BLaER1 treated with 17β-estradiol and CSF1 and Interleukin-3, amounts not matched to agents 10 nM and 100 nM (cell line): ENCODE measurements around the gene SIDT1.
A peak's percentile ranks its signal among the peaks of the same experiment; 100 is the strongest.

Experiments
- H3K27ac ChIP-seq, 11 experiments: shearing (Covaris generic); formaldehyde crosslinking; 2 replicates each; pipeline ENCODE4 v1.8.1; 2022
- H3K27me3 ChIP-seq, 11 experiments: shearing (Covaris generic); formaldehyde crosslinking; 2 replicates each; pipeline ENCODE4 v1.8.1; 2022
- H3K36me3 ChIP-seq, 11 experiments: shearing (Covaris generic); formaldehyde crosslinking; 2 replicates each; pipeline ENCODE4 v1.8.1; 2022
- H3K4me1 ChIP-seq, 10 experiments: shearing (Covaris generic); formaldehyde crosslinking; 2 replicates each; pipeline ENCODE4 v1.8.1; 2022
- H3K4me2 ChIP-seq, 11 experiments: shearing (Covaris generic); formaldehyde crosslinking; 2 replicates each; pipeline ENCODE4 v1.8.1; 2022
- H3K4me3 ChIP-seq, 10 experiments: shearing (Covaris generic); formaldehyde crosslinking; 2 replicates each; pipeline ENCODE4 v1.8.1; 2022
- H3K9ac ChIP-seq, 11 experiments: shearing (Covaris generic); formaldehyde crosslinking; 2 replicates each; pipeline ENCODE4 v1.8.1; 2022
- H3K9me3 ChIP-seq, 11 experiments: shearing (Covaris generic); formaldehyde crosslinking; replicated peaks in 1 of 11; 2 replicates each; pipeline ENCODE4 v1.8.1; 2022
- H4K20me1 ChIP-seq, 11 experiments: shearing (Covaris generic); formaldehyde crosslinking; 2 replicates each; pipeline ENCODE4 v1.8.1; 2022
- Cebpa-rat ChIP-seq, 11 experiments: shearing (Covaris generic); IDR thresholded peaks; 2 replicates each; pipeline ENCODE4 v1.8.1; 2022

Gene SIDT1

GRCh38 chr3:113531826-113532697, at the start of gene SIDT1:
SIDT1 (plus strand) TSS chr3:113532555; CDS start chr3:113533022, 467 bp downstream.
- H3K27ac ChIP-seq: 0 out of 22 replicates have a peak within 1 kb of the TSS, but pooled peaks of 1 of the 11 experiments have one; percentile 17
- H3K9ac ChIP-seq: peak within 1 kb of the TSS; percentile 46 to 77 (median 66)
- H3K9me3 ChIP-seq: no peaks in the 10 kb centered on the region
- H3K4me2 ChIP-seq: peak within 1 kb of the TSS; percentile 95 to 100 (median 99)
- no peaks in the 10 kb centered on the region for H3K36me3 ChIP-seq
- no peak for TF ChIP-seq Cebpa-rat (IDR thresholded peaks at IDR 0.05)
- H4K20me1 ChIP-seq: no peaks in the 10 kb centered on the region
- peaks cover 15 to 30% (median 21%) of the 10 kb centered on the region in 11 experiments for H3K27me3 ChIP-seq
- peak within 1 kb of the TSS; percentile 61 to 76 (median 68) for H3K4me3 ChIP-seq
- peaks cover 13 to 29% (median 25%) of the 10 kb centered on the region in 10 experiments for H3K4me1 ChIP-seq

- peaks cover 19 to 34% (median 26%) of the 10 kb centered on the region in 11 experiments for H3K36me3 ChIP-seq
- H3K4me2 ChIP-seq: no peak overlapping the region
- H3K4me1 ChIP-seq: no peaks in the 10 kb centered on the region
- H3K9me3 ChIP-seq: peaks cover 6 to 21% (median 16%) of the 10 kb centered on the region in 11 experiments; a peak in 16 of 22 replicates
- H3K4me3 ChIP-seq: no peak overlapping the region
- no peaks in the 10 kb centered on the region; a peak in 1 of 22 replicates for H3K27me3 ChIP-seq
- no peak for TF ChIP-seq Cebpa-rat (IDR thresholded peaks at IDR 0.05)
- H4K20me1 ChIP-seq: no peaks in the 10 kb centered on the region; a peak in 1 of 22 replicates
- no peak overlapping the region for H3K9ac ChIP-seq
- H3K27ac ChIP-seq: no peak overlapping the region
Measured at GRCh38 chr3:113485161-113485609, 47.2 kb upstream of the SIDT1 start.

- Histone ChIP-seq H3K9ac (no peak overlapping the region), H3K4me1 (no peaks in the 10 kb centered on the region), H3K27me3 (no peaks in the 10 kb centered on the region), H3K9me3 (no peaks in the 10 kb centered on the region), H3K27ac (no peak overlapping the region), H4K20me1 (no peaks in the 10 kb centered on the region), H3K4me2 (no peak overlapping the region), H3K4me3 (no peak overlapping the region), H3K36me3 (peaks cover 16 to 72% (median 35%) of the 10 kb centered on the region in 11 experiments; a peak in 20 of 22 replicates)
- TF ChIP-seq Cebpa-rat (IDR thresholded peaks at IDR 0.05): no peak
Measured at GRCh38 chr3:113495035-113495434, 37.3 kb upstream of the SIDT1 start.

GRCh38 chr3:113496924-113497323, 35.4 kb upstream of the SIDT1 start:
- no peak overlapping the region for H3K4me3 ChIP-seq
- H4K20me1 ChIP-seq: no peaks in the 10 kb centered on the region
- H3K27me3 ChIP-seq: no peaks in the 10 kb centered on the region
- peaks cover 8 to 56% (median 28%) of the 10 kb centered on the region in 11 experiments; a peak in 20 of 22 replicates for H3K36me3 ChIP-seq
- H3K9me3 ChIP-seq: no peaks in the 10 kb centered on the region
- TF ChIP-seq Cebpa-rat (IDR thresholded peaks at IDR 0.05): no peak
- H3K4me1 ChIP-seq: peaks cover 0 to 4% (median 0%) of the 10 kb centered on the region in 10 experiments; a peak in 1 of 20 replicates
- H3K27ac ChIP-seq: no peak overlapping the region
- no peak overlapping the region for H3K4me2 ChIP-seq
- H3K9ac ChIP-seq: no peak overlapping the region

- no peak overlapping the region for H3K9ac ChIP-seq
- H3K4me2 ChIP-seq: no peak overlapping the region
- H4K20me1 ChIP-seq: no peaks in the 10 kb centered on the region
- no peak for TF ChIP-seq Cebpa-rat (IDR thresholded peaks at IDR 0.05)
- no peaks in the 10 kb centered on the region for H3K9me3 ChIP-seq
- no peak overlapping the region for H3K4me3 ChIP-seq
- no peak overlapping the region for H3K27ac ChIP-seq
- no peaks in the 10 kb centered on the region for H3K27me3 ChIP-seq
- H3K36me3 ChIP-seq: peaks cover 0 to 46% (median 26%) of the 10 kb centered on the region in 11 experiments; a peak in 19 of 22 replicates
- peaks cover 0 to 4% (median 0%) of the 10 kb centered on the region in 10 experiments; a peak in 1 of 20 replicates for H3K4me1 ChIP-seq
Measured at GRCh38 chr3:113498221-113499005, 33.9 kb upstream of the SIDT1 start.

- Histone ChIP-seq H3K27me3 (no peaks in the 10 kb centered on the region), H3K36me3 (peaks cover 0 to 46% (median 31%) of the 10 kb centered on the region in 11 experiments; a peak in 19 of 22 replicates), H4K20me1 (no peaks in the 10 kb centered on the region), H3K9me3 (no peaks in the 10 kb centered on the region), H3K27ac (no peak overlapping the region), H3K9ac (no peak overlapping the region), H3K4me2 (no peak overlapping the region), H3K4me3 (no peak overlapping the region), H3K4me1 (peaks cover 0 to 4% (median 0%) of the 10 kb centered on the region in 10 experiments; a peak in 1 of 20 replicates)
- no peak for TF ChIP-seq Cebpa-rat (IDR thresholded peaks at IDR 0.05)
Measured at GRCh38 chr3:113499081-113499480, 33.3 kb upstream of the SIDT1 start.

- H3K36me3 ChIP-seq: peaks cover 17 to 61% (median 50%) of the 10 kb centered on the region in 11 experiments
- no peak overlapping the region for H3K4me2 ChIP-seq
Measured at GRCh38 chr3:113501597-113501996, 30.8 kb upstream of the SIDT1 start.

GRCh38 chr3:113505867-113506266, 26.5 kb upstream of the SIDT1 start:
- Histone ChIP-seq H3K9me3 (peaks cover 0 to 11% (median 8%) of the 10 kb centered on the region in 11 experiments; a peak in 12 of 22 replicates), H3K27ac (no peak overlapping the region), H3K4me1 (peaks cover 0 to 4% (median 0%) of the 10 kb centered on the region in 10 experiments; a peak in 1 of 20 replicates), H3K27me3 (no peaks in the 10 kb centered on the region), H3K36me3 (peaks cover 16 to 36% (median 24%) of the 10 kb centered on the region in 11 experiments; a peak in 21 of 22 replicates), H3K4me2 (no peak overlapping the region), H4K20me1 (no peaks in the 10 kb centered on the region), H3K4me3 (no peak overlapping the region), H3K9ac (no peak overlapping the region)
- no peak for TF ChIP-seq Cebpa-rat (IDR thresholded peaks at IDR 0.05)

More at GRCh38 chr3:113501597-113501996, 30.8 kb upstream of the SIDT1 start:
- H3K27me3 ChIP-seq: no peaks in the 10 kb centered on the region
- no peak overlapping the region for H3K27ac ChIP-seq
- no peak for TF ChIP-seq Cebpa-rat (IDR thresholded peaks at IDR 0.05)
- H3K9ac ChIP-seq: no peak overlapping the region
- peaks cover 0 to 4% (median 0%) of the 10 kb centered on the region in 10 experiments; a peak in 1 of 20 replicates for H3K4me1 ChIP-seq
- no peaks in the 10 kb centered on the region for H4K20me1 ChIP-seq
- no peak overlapping the region for H3K4me3 ChIP-seq
- no peaks in the 10 kb centered on the region for H3K9me3 ChIP-seq
